DMS114 treated with DMSO at 0.1 percent for 48 hours (cell line): ENCODE measurements around the gene APCDD1L.
"Not testable (repeated sequence)": the region's sequence is repeated elsewhere in the genome, so short reads cannot be mapped to it uniquely, and the experiment has no call there.

Experiments
- DNase-seq: peaks from one replicate; lab custom pipeline; 2025; ENCODE audit not compliant: unreplicated experiment; lab: John Stamatoyannopoulos, UW

Gene APCDD1L

DNA sequence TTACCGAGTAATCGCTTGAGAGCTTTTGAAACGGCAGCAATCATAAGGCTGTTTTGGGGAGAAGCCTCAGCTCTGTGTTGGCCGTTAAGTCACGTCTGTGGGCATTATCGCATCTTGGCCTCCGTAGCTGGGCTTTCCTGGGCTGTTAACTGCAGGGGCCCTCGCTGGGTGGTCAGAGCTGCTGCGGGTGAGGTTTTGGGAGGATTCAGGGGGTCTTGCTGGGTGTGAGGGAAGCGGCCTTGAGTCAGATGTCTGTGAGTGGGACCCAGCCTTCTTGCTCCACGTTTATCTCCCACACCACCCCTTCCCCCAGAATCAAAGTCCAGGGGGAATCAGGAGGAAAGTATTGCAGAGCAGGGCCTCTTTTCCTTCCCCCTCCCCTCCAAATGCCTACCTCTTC lies 3.2 kb upstream of the APCDD1L start:
- DNase-seq: no peak

DNA sequence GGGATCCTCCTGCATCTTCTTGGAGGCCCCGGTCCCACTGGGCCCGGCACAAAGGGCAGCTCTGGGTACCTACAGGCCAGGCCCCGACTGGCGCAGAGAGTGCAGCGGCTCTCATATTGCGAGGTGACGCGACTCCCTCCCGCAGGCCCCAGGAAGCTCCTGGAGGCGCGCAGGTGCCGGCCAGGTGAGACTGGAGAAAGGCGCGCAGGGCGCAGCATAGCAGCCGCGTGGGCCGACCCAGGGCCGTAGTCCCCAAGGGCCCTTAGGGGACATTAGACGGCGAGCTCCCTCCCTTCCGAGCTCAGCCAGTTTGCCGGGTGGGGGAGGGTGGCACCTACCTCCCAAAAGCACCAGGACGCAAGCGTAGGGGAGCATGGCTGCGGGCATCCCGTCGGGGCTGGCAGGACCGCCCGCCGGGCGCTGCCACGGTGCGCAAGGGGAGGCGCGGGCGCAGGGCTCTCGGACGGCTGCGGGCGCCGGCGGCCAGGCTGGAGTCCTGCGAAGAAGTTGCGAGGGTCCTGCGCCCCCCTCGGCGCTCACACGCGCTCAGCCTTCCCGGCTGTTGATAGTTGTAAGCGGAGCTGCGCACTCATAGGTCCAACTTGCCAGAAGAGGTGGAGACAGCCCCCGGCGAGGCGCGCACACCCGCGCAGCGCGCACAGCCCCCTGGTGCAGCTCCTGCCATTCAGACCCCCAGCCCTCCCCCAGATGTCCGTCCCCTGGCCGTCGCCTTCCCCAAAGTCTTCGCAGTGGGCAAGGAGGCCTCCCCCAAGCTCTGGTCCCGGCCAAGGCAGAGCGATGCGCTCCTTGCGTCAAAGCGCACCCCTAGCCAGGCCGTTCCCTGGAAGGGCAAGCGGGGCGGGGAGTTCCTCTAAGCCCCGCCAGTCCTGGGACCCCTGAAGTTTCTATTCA lies 622 bp downstream of the APCDD1L start:
- no peak for DNase-seq

DNA sequence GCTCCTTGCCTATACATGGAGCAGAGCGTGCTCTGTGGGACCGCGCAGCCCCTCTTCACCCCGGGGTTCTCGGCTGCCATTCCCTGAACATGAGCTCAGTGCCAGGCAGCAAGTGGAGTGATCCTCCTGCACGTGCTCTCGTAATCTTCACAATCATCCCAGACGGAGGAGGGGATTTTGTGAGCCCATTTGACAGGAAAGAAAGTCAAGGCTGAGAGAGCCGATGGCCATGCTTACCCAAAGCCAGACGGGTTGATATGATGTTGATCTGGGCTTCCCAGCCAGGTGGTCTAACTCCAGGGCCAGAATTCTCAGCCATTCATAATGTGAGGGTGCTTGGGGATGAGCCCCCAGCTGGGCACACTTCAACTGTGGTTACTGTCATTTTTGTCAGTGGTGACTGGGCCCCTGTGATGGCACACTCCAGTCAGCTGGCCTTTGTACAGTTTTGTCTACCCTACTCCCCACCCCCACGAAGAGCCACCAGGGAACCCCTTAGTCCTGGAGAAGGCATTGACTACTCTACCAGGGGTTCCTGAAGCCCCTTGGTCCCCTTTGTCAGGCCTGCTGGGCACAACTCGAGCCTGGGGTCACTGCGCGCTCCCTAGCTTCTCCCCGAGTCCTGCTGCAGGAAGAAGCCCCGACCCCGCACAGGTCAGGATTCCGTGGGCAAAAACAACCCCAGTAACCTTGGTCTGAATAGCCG lies 1.5 kb downstream of the APCDD1L start:
- DNase-seq: no peak

DNA sequence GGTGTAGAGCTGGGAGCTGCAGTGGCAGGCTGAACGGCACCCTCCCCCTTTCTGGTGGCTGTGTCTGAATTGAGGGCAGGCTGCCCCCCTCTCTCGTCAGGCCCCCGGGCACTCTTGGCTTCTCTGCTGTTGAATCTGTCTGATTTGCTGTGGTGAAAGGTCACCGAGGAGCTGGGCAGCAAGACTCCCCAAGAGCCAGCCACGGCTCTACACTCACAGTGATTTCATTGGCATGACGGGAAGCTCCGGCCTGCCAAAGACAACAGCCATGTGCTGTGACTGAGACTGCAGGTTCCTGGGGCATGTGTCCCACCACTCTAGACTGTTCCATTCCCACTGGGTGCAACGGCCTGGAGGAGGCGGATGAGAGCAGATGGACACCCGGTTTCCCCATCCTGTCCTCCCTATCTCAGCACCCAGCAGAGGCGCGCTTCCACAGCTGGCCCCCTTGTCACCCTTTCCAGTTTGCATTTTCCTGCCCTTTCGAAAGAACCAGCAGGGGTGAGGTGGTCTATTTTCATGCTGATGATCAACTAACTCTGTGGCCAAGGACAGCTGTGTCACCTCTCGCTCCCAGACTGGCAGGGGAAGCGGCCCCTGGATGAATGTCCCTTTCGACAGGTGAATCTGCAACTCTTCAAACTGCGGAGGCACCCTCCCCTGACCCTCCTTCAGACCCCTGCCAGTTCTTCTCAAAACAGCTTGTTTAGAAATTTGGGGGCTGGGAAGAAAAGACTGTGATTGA lies 2.2 kb downstream of the APCDD1L start:
- DNase-seq: no peak

DNA sequence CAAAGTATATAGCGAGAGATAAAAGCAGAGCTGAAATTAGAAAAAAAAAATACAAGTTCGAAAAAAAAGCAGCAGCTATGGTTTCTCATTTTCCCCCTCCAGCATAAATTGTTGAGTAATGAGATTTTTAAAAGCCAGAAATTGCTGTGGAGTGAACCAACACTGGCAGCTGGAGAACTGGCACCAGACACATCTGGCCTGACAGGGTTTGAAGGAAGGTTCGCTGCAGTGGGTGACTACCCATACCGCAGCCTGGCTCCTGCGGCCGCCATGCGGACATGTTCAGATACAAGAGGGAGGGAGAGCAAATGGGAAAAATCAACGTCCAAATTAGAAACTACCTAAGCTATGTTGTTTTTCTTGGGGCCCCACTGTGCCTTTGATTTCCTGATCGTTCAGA lies 3.3 kb downstream of the APCDD1L start:
- no peak for DNase-seq

DNA sequence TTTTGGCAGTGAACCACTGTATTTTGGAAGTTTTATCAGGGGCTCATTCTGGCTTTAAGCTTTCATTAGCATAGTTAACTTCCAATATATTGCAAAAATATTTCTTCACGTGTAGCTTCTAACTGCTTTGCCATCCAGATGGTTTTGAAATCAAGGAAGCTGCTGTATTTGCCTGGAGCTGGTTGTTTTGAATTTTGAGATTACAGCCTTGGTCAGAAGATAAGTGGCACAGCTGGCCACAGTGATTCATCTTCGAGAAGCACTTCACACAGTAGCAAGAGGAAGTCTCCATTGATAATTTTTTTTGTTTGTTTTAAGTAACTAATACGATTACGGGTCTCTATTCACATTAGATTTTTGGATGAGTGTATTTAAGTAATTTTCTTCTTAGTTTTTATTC lies 3.8 kb downstream of the APCDD1L start:
- no peak for DNase-seq

DNA sequence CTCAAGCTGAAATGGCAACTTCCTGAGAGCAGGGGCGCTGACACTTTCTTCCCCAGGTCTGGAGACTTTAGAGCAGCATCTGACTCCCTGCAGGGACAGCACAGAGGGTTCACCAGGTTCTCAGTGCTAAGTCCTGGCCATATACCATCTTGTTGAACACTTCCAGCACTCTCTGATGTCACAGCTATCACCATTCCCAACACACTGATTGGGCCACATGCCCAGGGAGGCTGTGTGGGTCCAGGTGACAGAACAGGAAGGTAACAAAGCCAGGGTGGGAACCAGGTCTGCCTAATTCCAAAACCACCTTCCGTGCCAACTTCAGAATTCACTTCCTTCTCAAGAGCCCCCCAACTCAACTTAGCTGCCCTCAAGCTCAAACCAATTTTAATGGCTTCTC lies 4.3 kb downstream of the APCDD1L start:
- no peak for DNase-seq

DNA sequence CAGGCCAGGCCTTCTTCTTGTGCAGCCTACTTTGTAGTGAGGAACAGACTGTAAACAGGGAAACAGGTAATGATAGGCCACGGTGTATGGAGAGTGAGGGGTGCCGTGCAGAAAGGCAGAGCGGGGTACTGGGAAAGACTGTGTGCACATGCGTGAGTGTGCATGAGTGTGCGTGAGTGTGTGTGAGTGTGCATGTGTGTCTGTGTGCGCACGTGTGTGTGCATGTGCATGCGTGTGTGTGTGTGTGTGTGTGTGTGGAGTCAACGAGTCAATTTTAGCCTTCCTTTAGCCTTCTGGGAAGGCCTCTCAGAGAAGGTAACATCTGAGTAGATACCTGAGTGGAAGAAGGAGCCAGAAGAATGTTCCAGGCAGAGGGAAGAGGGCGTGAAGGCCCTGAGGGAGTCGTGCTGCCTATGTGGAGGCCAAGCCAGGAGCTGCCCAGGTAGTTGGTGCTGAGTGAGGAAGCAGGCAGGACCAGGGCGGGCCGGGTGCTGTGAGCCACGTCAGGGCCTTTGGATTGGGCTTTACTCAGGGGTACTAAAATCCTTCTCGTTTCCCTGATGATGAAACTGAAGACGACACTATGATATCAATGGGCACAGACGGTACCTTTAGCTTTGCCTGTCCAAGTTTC lies 6.3 kb downstream of the APCDD1L start:
- DNase-seq: no peak

DNA sequence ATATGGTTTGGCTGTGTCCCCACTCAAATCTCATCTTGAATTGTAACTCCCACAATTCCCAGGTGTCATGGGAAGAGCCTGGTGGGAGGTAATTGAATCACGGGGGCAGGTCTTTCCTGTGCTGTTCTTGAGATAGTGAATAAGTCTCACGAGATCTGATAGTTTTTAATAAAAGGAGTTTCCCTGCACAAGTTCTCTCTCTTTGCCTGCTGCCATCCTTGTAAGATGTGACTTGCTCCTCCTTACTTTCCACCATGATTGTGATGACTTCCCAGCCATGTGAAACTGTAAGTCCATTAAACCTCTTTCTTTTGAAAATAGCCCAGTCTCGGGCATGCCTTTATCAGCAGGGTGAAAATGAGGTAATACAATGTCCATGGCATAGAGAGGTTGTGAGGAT lies 8.2 kb downstream of the APCDD1L start:
- not testable (repeated sequence) for DNase-seq

DNA sequence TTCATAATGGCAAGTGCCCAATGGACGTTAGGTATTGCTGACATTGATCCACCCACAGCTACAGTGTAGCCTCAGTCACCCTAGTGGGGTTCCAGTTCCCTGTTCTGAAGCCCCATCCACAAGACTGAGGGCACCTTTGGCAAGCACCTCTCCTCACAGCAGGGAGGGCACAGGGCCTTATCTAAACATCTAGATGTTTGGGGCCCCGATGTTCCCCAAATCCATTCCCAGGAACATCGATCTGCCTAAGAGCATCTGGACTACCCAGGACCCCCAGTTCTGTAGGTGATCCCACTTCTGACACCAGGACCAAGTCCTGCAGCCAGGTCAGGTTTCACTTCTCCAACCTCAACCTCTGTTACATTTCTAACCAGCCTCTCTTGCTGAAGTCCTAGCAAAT lies 10.6 kb downstream of the APCDD1L start:
- DNase-seq: no peak

DNA sequence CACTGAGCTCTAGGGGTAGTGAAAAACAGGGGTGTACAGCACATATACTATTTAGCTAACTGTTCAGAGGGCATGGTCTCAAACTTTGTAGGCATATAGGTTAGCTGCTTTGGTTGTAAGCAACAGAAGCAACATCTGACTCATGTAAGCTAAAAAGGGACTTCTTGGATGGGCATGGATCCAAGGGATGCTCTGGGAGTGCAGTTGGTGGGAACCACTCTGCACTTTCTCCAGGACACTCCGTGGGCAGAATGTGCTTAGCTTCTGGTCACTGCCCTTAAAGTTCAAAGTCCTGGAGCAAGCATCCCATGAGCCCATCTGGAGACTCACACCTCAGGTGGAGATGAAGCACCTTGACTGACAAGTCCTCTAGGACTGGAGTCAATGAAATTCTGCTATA lies 11.5 kb downstream of the APCDD1L start:
- no peak for DNase-seq

DNA sequence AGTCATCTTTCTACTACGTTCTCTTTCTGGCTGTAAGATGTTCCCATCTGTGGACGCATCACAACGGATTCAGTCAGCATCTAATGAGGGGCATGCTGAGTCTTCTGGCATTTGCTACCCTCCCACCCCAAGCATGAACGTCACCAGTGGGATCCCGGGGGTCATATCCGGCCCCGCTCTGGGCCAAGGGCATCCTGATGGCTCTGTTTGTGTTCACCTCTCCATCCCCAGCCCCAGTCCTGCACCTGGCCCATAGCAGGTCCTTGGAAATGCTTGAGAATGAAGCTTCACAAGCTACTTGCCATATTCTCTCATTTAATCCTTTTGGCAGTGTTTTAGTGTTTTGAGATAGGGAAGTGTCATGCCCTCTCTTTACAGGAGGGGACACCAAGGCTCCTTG lies 14.9 kb downstream of the APCDD1L start:
- DNase-seq: no peak

DNA sequence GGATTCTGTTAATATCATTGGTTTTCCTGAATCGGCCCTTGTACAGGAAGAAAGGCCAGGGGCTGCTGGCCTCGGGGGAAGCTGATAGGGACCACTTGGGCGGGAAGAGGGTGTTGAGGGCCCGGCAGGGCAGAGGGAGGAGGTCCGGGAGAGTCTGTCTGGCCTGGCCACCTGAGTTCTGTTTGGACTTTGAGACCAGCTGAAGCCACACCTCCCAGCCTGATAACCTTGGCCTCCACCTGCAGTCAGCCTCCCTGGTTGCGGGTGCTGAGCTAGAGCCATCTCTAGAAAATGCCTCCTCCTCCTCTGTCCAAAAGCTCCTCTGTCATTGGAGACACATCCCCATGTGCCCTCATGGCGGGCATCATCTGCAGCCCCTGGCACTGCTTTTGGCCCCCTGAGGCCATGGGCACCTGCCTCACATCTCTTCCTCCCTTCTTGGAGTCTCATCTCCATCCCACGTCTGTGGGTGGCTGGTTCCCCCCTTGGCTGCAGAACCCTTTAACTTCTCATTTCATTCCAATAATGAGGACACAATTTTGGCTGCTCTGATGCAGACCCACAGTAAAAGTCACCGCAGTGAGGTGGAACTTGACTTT lies 16.6 kb downstream of the APCDD1L start:
- no peak for DNase-seq

DNA sequence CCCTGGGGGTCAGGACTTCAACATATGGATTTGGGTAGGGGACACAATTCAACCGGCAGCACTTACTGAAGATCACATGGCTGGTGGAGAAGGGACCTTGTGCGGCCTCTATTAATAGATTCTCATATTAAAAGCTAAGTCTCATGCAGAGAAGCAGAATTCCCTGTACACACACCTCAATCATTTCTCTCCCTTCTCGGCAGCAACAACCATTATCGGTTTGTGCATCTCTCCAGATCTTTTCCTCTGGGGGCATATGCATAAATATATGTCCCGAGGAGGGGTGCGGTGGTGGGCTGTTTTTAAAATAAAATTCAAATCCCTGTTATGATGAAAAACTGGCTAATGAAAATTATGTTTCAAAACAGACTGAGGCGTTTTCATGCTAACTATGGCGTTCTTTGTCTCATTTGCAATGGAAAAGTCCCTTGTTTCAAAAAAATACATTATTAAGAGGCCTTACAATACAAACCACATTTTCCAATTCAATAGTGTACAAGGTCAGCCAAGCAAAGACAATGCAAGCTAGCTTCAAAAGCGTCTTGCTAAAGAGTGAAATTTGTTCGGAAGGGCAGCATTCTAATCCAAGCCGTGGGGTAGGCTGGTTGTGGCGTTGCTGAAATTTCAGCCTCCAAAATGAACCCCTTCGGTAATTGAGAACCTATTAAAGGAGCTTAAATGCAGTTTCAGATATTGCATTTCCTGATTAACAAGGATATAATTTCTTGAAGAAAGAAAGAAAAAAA lies 17.3 kb downstream of the APCDD1L start:
- DNase-seq: no peak

DNA sequence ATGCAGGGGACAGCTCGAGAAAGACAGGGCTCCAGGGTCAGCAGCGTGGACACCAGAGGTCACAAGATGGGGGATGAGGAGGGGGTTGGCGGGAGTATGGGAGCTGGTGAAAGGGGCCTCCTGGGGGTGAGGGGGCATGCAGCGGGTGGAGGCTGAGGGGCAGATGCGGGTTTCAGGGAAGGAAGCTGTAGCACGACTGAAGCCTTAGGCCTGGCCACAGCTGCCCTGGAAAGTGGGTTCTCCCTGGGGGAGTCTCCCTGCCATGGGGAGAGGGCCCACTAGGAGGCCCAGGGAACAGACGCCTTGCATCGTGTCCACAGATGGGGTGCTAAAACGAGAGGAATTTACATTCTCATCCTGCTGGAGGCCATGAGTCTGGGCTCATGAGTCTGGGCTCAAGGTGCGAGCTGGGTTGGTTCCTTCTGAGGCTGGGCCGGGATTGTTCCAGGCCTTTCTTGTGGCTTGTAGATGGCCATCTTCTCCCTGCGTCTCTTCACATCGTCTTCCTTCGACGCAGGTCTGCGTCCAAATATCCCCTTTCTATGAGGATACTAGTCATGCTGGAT lies 18.0 kb downstream of the APCDD1L start:
- no peak for DNase-seq

DNA sequence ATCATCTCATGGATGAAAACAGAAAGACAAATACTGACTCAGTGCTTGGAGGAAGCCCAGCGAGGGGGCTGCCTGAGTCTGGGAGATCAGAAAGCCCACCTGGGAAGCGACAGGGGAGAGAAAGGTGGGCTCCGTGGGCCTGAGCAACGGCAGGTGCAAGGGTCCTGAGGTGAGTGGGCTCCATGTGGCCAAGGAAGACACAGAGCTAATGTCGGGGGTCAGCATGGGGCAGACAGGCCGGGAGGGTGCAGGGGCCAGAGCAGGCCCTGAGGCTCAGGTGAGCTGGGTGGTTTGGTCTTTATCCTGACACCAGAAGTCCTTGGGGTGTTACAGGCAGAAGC lies 18.8 kb downstream of the APCDD1L start:
- no peak for DNase-seq

DNA sequence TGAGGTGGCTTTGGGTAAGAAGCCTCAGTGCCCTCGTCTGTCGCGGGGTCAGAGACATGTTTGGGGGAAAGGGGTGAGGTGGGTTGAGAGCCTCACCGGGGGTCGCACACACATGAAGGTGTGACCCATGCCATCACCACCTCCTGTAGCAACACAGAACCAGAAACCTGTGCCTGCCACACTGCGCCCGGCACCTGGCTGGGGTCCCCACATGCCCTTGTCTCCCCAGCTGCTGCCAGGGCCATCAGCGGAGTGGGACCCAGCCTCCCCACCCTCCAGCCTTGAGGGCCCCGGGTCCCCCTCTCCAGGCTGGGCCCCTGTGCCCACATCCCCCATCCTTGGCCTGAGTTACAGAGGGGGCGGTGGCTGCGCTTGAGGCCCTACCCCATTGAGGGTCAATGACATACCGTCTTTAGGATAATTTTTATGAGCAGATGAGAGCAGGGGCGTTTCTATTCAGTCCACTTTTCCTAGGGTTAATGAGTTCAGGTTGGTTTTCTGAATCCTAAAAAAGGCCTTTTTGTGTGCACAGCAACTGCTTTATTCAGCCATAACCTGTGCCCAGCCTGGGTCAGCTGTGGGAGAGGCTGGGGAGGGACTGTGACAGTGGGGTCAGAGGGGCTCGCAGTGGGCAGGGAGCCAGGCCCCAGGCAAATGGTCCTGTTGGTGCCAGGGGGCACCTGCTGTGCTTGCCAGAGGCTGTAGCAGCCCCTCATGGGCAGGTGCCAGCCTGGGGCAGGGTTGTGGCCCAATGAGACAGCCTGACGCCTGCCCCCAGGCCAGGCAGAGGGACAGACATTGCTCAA lies 19.4 kb downstream of the APCDD1L start:
- DNase-seq: no peak

DNA sequence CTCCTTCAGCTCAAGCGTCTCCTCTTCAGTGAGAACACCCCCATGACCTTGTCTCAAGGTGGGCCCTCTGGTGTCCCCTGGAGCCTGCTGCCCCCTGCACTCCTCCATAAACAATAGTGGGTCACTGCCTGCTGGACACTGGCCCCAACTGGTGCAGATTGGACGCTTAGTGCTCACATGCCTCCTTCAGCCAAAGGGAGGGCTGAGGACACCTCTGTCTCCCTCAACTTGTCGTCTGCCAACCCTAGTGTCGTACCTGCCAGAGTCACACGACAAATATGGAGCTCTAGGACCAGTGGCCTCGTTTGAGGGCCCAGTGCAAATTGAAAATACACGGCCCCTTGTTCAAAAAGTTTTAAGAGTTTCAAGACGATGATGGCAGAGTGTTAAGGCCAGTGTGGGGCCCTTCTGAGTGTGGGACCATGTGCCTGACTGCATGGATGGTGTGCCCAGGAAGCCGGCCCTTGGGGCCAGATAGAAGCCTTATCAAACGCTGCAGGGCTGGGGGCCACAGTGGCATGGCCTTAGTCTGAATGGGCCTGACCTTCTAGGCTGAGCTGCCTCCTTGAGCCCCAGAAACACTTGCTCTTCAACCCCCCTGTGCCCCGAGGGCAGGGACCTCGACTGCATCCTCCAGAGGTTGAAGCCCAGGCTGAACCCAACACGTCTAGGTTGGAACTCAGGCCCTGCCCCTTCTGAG lies 20.1 kb downstream of the APCDD1L start:
- no peak for DNase-seq
